H1 (cell line): ENCODE results near the gene COBLL1. TPM values are rescaled to one million over a fixed set of nuclear protein-coding genes. Genes with fewer than 3 reads are reported as not detected.

Source experiments
- CHD7 ChIP-seq: fragments of 300-600 bp; sonication (generic); IDR thresholded peaks from 2 replicates; pipeline ENCODE4 v1.7.1; 2012; ENCODE audit warnings: low read length, moderate library complexity, mild to moderate bottlenecking, inconsistent platforms; ENCODE audit not compliant: insufficient replicate concordance
- polyA plus RNA-seq, 7 experiments: library from polyadenylated mRNA; depleted of rRNA in 3 of 7; stranded (reverse) in 5 of 7; unstranded in 2 of 7; fragments of >200 nt in 5 of 7; fragments of 200-250 nt in 2 of 7; gene quantifications; 1 replicate in 5 of 7; 2 replicates in 1 of 7; 4 replicates in 1 of 7; pipeline versions ENCODE4 v1.2.1 to v1.2.3, GENCODE V29; 2011 to 2013; ENCODE audit warnings: missing spikeins in 2 of 7, mixed read lengths in 2 of 7
- total RNA-seq: library from RNA; stranded (reverse); fragmentation: NEBNext Ultra II Directional; extraction: Animal tissue kit (Norgen Biotek cat#: 25700); gene quantifications from 2 replicates; pipeline ENCODE4 v1.2.1, GENCODE V29; 2021
- TF ChIP-seq, protein P1 (sequence below): IDR thresholded peaks from 2 replicates; pipeline ENCODE4 v1.6.1; 2012; ENCODE audit warnings: low read length, inconsistent platforms

Gene COBLL1
- total and polyA plus RNA-seq, 2 of the 8 experiments (the other 6 are each of a cell fraction or from before 2014, with no cell fraction given) = 2.2 to 6.2 TPM

- no peak for TF ChIP-seq CHD7
- TF ChIP-seq, protein P1, sequence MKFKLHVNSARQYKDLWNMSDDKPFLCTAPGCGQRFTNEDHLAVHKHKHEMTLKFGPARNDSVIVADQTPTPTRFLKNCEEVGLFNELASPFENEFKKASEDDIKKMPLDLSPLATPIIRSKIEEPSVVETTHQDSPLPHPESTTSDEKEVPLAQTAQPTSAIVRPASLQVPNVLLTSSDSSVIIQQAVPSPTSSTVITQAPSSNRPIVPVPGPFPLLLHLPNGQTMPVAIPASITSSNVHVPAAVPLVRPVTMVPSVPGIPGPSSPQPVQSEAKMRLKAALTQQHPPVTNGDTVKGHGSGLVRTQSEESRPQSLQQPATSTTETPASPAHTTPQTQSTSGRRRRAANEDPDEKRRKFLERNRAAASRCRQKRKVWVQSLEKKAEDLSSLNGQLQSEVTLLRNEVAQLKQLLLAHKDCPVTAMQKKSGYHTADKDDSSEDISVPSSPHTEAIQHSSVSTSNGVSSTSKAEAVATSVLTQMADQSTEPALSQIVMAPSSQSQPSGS = no peak
Measured at GRCh38 chr2:164780611-164781178, 60.9 kb downstream of the COBLL1 start (continued).
